ENCODE results near the gene INCENP. TPM values are rescaled to one million over a fixed set of nuclear protein-coding genes. Genes with fewer than 3 reads are reported as not detected.

The INCENP gene
- total and polyA plus RNA-seq, 10 donors: 1.8 to 32.4 (median 22.7) TPM

DNA sequence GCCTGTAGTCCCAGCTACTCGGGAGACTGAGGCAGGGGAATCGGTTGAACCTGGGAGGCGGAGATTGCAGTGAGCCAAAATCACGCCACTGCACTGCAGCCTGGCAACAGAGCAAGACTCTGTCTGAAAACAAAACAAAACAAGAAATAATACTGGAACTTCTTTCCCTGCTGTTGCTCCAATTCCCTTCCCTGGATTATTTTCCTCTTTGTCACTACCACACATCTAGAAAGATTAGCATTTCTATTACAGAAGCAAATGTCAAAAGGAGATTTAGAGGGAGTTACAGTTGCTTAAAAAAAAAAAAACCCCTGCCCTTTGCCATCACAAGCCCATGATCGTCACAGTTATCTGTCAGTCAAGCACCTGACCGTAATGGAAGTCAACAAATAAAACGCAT lies 48.5 kb downstream of the INCENP start:
- WGBS, 5 donors: 66 to 73% (median 70%) methylated on average over 7 of the region's 7 CpGs

GRCh38 chr11:62176766-62177165 lies 53.0 kb downstream of the INCENP start:
- intact Hi-C loops (cut with DNase I; ENCODE audit: low total_unique reads): loop anchor here (10.0 kb wide), 1 partner anchor 138 kb away; no protein-coding TSS in a partner anchor
- Histone ChIP-seq H3K27me3 (replicated peaks in 1 of 7) (peaks cover 0 to 37% (median 0%) of the 10 kb centered on the region in 7 donors), H3K27ac (no peak overlapping the region), H3K36me3 (no peaks in the 10 kb centered on the region), H3K9me3 (no peaks in the 10 kb centered on the region), H3K4me1 (peaks cover 0 to 5% (median 0%) of the 10 kb centered on the region in 6 donors), H3K4me3 (no peak overlapping the region)
- WGBS, 5 donors: 82 to 96% (median 92%) methylated on average over 3 of the region's 3 CpGs
- TF ChIP-seq POLR2A (IDR thresholded peaks at IDR 0.05) (no peak), POLR2AphosphoS5 (IDR thresholded peaks at IDR 0.05) (no peak)
- no peak for DNase-seq

More for the DNA sequence above, 48.5 kb downstream of the INCENP start:
- intact Hi-C loops (cut with DNase I; ENCODE audit: low total_unique reads): loop anchor here (10.0 kb wide), 1 partner anchor 143 kb away; no protein-coding TSS in a partner anchor
- Histone ChIP-seq H3K27me3 (replicated peaks in 1 of 7) (peaks cover 0 to 66% (median 5%) of the 10 kb centered on the region in 7 donors), H3K4me1 (peaks cover 0 to 17% (median 5%) of the 10 kb centered on the region in 6 donors), H3K4me3 (no peak overlapping the region), H3K36me3 (no peaks in the 10 kb centered on the region), H3K9me3 (no peaks in the 10 kb centered on the region), H3K27ac (no peak overlapping the region)
- no peak for DNase-seq
- no peak for TF ChIP-seq POLR2AphosphoS5 (IDR thresholded peaks at IDR 0.05)
- no peak for TF ChIP-seq CTCF (IDR thresholded peaks at IDR 0.05 in 8 of 11, conservative IDR thresholded peaks at IDR 0.05 in 3 of 11)
- no peak for TF ChIP-seq POLR2A (IDR thresholded peaks at IDR 0.05)

DNA sequence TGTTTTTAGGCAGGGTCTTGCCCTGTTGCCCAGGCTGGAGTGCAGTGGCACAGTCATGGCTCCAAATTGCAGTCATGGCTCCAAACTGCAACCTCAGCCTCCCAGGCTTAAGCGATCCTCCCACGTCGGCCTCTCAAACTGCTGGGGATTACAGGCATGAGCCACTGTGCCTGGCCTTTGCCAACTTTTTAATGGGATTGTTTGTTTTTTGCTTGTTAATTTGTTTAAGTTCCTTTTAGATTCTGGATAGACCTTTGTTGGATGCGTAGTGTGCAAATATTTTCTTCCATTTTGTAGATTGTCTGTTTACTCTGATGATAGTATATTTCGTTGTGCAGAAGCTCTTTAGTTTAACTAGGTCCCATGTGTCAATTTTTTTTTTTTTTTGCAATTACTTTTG lies 56.2 kb downstream of the INCENP start:
- Histone ChIP-seq H3K27ac (no peak overlapping the region), H3K36me3 (no peaks in the 10 kb centered on the region), H3K27me3 (replicated peaks in 1 of 7) (peaks cover 0 to 35% (median 0%) of the 10 kb centered on the region in 7 donors), H3K4me1 (no peaks in the 10 kb centered on the region), H3K9me3 (peaks cover 0 to 9% (median 0%) of the 10 kb centered on the region in 8 donors), H3K4me3 (no peak overlapping the region)
- 80 to 97% (median 91%) methylated on average over 5 of the region's 5 CpGs for WGBS, 5 donors
- TF ChIP-seq POLR2A (IDR thresholded peaks at IDR 0.05) (no peak), POLR2AphosphoS5 (IDR thresholded peaks at IDR 0.05) (no peak), CTCF (IDR thresholded peaks at IDR 0.05 in 8 of 11, conservative IDR thresholded peaks at IDR 0.05 in 3 of 11) (no peak)
- no peak for DNase-seq
- intact Hi-C loops (cut with DNase I; ENCODE audit: low total_unique reads): loop anchor here (10.0 kb wide), 1 partner anchor 135 kb away; no protein-coding TSS in a partner anchor

DNA sequence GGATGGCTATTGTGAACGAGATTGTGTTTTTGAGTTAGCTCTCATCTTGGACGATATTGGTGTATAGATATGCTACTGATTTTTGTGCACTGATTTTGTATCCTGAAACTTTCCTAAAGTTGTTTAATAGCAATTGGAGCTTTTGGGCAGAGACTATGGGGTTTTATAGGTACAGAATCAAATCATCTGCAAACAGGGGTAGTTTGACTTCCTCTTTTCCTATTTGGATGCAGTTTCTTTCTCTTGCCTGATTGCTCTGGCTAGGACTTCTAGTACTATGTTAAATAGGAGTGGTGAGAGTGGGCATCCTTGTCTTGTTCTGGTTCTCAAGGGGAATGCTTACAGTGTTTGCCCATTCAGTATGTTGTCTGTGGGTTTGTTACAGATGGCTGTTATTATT lies 57.3 kb downstream of the INCENP start:
- DNase-seq: no peak
- Histone ChIP-seq H3K27me3 (replicated peaks in 1 of 7) (peaks cover 0 to 36% (median 0%) of the 10 kb centered on the region in 7 donors), H3K4me3 (no peak overlapping the region), H3K9me3 (peaks cover 0 to 9% (median 0%) of the 10 kb centered on the region in 8 donors), H3K27ac (no peak overlapping the region), H3K4me1 (no peaks in the 10 kb centered on the region), H3K36me3 (no peaks in the 10 kb centered on the region)
- TF ChIP-seq POLR2A (IDR thresholded peaks at IDR 0.05): no peak
- no peak for TF ChIP-seq POLR2AphosphoS5 (IDR thresholded peaks at IDR 0.05)
- no peak for TF ChIP-seq CTCF (IDR thresholded peaks at IDR 0.05 in 8 of 11, conservative IDR thresholded peaks at IDR 0.05 in 3 of 11)
- WGBS, 5 donors: 67 to 95% (median 91%) methylated on average over 2 of the region's 2 CpGs
- intact Hi-C loops (cut with DNase I; ENCODE audit: low total_unique reads): no loop called here

Data from spleen (tissue), 11 donors.